H1 (cell line): ENCODE measurements around the gene THAP11. TPM values are rescaled to one million over a fixed set of nuclear protein-coding genes. Genes with fewer than 3 reads are reported as not detected.

ENCODE experiments used
- CTCF ChIA-PET: fragments of 300-600 bp; sonication (Branson Sonifier 250); formaldehyde crosslinking; loops from one replicate; lab custom pipeline; 2021; ENCODE audit not compliant: partially characterized antibody; lab: Charles Lee
- POLR2A ChIA-PET: fragments of 300-600 bp; sonication (Branson Sonifier 250); formaldehyde crosslinking; loops from one replicate; lab custom pipeline; 2021; ENCODE audit warnings: inconsistent platforms; ENCODE audit not compliant: partially characterized antibody; lab: Charles Lee
- DNase-seq, 2 experiments: peaks; one replicate each; pipeline versions ENCODE4 v3.0.0 to v3.0.0-alpha.2; 2010 to 2022; ENCODE audit warnings: low spot score in 2 of 2, low read depth in 1 of 2, mixed read lengths in 1 of 2
- FAIRE-seq: peaks from 2 replicates; lab custom pipeline; 2011; peaks lifted over from hg19 to GRCh38; lab: Jason Lieb, UNC
- H2AFZ ChIP-seq: 2 replicates; pipeline ENCODE4 v1.8.1; 2012; ENCODE audit warnings: low read length, inconsistent platforms
- H2AK5ac ChIP-seq: 2 replicates; pipeline ENCODE4 v1.6.1; 2013; ENCODE audit warnings: low read depth, low read length
- H2BK120ac ChIP-seq: replicated peaks from 2 replicates; pipeline ENCODE3; 2013; ENCODE audit warnings: low read depth, low read length, inconsistent platforms
- H2BK12ac ChIP-seq: 2 replicates; pipeline ENCODE4 v1.6.1; 2013; ENCODE audit warnings: low read depth, low read length
- H2BK15ac ChIP-seq: 2 replicates; pipeline ENCODE4 v1.6.1; 2013; ENCODE audit warnings: low read length
- H2BK20ac ChIP-seq: 2 replicates; pipeline ENCODE4 v1.6.1; 2013; ENCODE audit warnings: low read length
- H2BK5ac ChIP-seq: 2 replicates; pipeline ENCODE4 v1.6.1; 2013; ENCODE audit warnings: low read depth, low read length
- H3K14ac ChIP-seq: 2 replicates; pipeline ENCODE4 v1.6.1; 2013; ENCODE audit warnings: inconsistent platforms; ENCODE audit not compliant: insufficient read length
- H3K18ac ChIP-seq: 2 replicates; pipeline ENCODE4 v1.6.1; 2013; ENCODE audit warnings: low read length; ENCODE audit errors: extremely low read depth
- H3K23ac ChIP-seq: 2 replicates; pipeline ENCODE4 v1.6.1; 2013; ENCODE audit warnings: inconsistent platforms; ENCODE audit not compliant: insufficient read length
- H3K23me2 ChIP-seq: 2 replicates; pipeline ENCODE4 v1.6.1; 2013; ENCODE audit warnings: low read depth, low read length
- H3K27ac ChIP-seq: 2 replicates; pipeline ENCODE4 v1.6.1; 2011; ENCODE audit warnings: low read depth, low read length, inconsistent platforms
- H3K27me3 ChIP-seq, 4 experiments: replicated peaks in 1 of 4; 1 replicate in 1 of 4; 2 replicates in 3 of 4; pipeline versions ENCODE4 v1.6.1 to v1.8.1; 2011 to 2013; ENCODE audit warnings: low read length in 3 of 4, mild to moderate bottlenecking in 3 of 4, inconsistent platforms in 2 of 4, mixed read lengths in 2 of 4, moderate library complexity in 1 of 4; ENCODE audit not compliant: control insufficient read depth in 3 of 4, insufficient read depth in 3 of 4; ENCODE audit errors: extremely low read depth in 1 of 4
- H3K36me3 ChIP-seq, 4 experiments: 2 replicates each; pipeline versions ENCODE4 v1.6.1 to v1.8.1; 2011 to 2013; ENCODE audit warnings: mild to moderate bottlenecking in 4 of 4, low read length in 3 of 4, moderate library complexity in 2 of 4, control low read depth in 1 of 4, inconsistent platforms in 1 of 4; ENCODE audit not compliant: insufficient read depth in 4 of 4, control insufficient read depth in 2 of 4
- H3K4ac ChIP-seq: replicated peaks from 2 replicates; pipeline ENCODE3; 2013; ENCODE audit warnings: low read length, low read depth, mixed read lengths, inconsistent platforms; ENCODE audit not compliant: insufficient read length
- H3K4me1 ChIP-seq, 4 experiments: replicated peaks in 1 of 4; 1 replicate in 1 of 4; 2 replicates in 3 of 4; pipeline versions ENCODE4 v1.6.1 to v1.8.1; 2011 to 2013; ENCODE audit warnings: low read length in 3 of 4, inconsistent platforms in 2 of 4, mixed read lengths in 1 of 4; ENCODE audit not compliant: insufficient read depth in 4 of 4, control insufficient read depth in 3 of 4
- H3K4me2 ChIP-seq, 2 experiments: 2 replicates each; pipeline versions ENCODE4 v1.6.1 to v1.8.1; 2011 to 2013; ENCODE audit warnings: low read depth in 2 of 2, low read length in 2 of 2, control low read depth in 1 of 2, inconsistent platforms in 1 of 2, mild to moderate bottlenecking in 1 of 2; ENCODE audit not compliant: insufficient read depth in 1 of 2
- H3K4me3 ChIP-seq, 4 experiments: fragments of 200-600, 300-600 bp in 1 of 4; sonication (generic), shearing (Covaris generic), sonication (Bioruptor Twin) in 1 of 4; 2 replicates each; pipeline versions ENCODE4 v1.5.1 to v1.8.1; 2011 to 2016; ENCODE audit warnings: low read length in 4 of 4, low read depth in 3 of 4, control low read depth in 2 of 4, inconsistent platforms in 2 of 4, mild to moderate bottlenecking in 2 of 4, mixed read lengths in 1 of 4, moderate library complexity in 1 of 4; ENCODE audit not compliant: insufficient read depth in 2 of 4; ENCODE audit errors: extremely low read depth in 1 of 4
- H3K56ac ChIP-seq: replicated peaks from 2 replicates; pipeline ENCODE3; 2013; ENCODE audit warnings: low read depth, mild to moderate bottlenecking, mixed read lengths, low read length, inconsistent platforms; ENCODE audit not compliant: insufficient read length
- H3K79me1 ChIP-seq: 2 replicates; pipeline ENCODE4 v1.6.1; 2013; ENCODE audit warnings: low read depth, low read length, control low read depth
- H3K79me2 ChIP-seq, 2 experiments: 2 replicates each; pipeline versions ENCODE4 v1.6.1 to v1.8.1; 2012 to 2013; ENCODE audit warnings: low read length in 2 of 2, mild to moderate bottlenecking in 2 of 2, inconsistent platforms in 1 of 2; ENCODE audit not compliant: insufficient read depth in 2 of 2, control insufficient read depth in 1 of 2
- H3K9ac ChIP-seq, 4 experiments: replicated peaks in 1 of 4; 1 replicate in 1 of 4; 2 replicates in 3 of 4; pipeline versions ENCODE4 v1.6.1 to v1.8.1; 2011 to 2013; ENCODE audit warnings: low read depth in 3 of 4, low read length in 3 of 4, control low read depth in 2 of 4, mild to moderate bottlenecking in 2 of 4, moderate library complexity in 2 of 4, inconsistent platforms in 1 of 4; ENCODE audit errors: extremely low read depth in 1 of 4
- H3K9me3 ChIP-seq, 2 experiments: 2 replicates each; pipeline versions ENCODE4 v1.6.1 to v1.8.1; 2012 to 2013; ENCODE audit warnings: mild to moderate bottlenecking in 2 of 2, moderate library complexity in 2 of 2, control low read depth in 1 of 2, inconsistent platforms in 1 of 2, low read depth in 1 of 2, low read length in 1 of 2, mixed read lengths in 1 of 2; ENCODE audit not compliant: insufficient read depth in 2 of 2
- H4K20me1 ChIP-seq, 2 experiments: replicated peaks in 1 of 2; 2 replicates each; pipeline versions ENCODE3 to v1.8.1; 2011 to 2013; ENCODE audit warnings: inconsistent platforms in 2 of 2, low read length in 2 of 2, mild to moderate bottlenecking in 1 of 2; ENCODE audit not compliant: insufficient read depth in 2 of 2, control insufficient read depth in 1 of 2
- H4K5ac ChIP-seq: 2 replicates; pipeline ENCODE4 v1.6.1; 2013; ENCODE audit warnings: low read length, low read depth, mixed read lengths, inconsistent platforms; ENCODE audit not compliant: insufficient read length
- H4K8ac ChIP-seq: 2 replicates; pipeline ENCODE4 v1.8.0; 2013; ENCODE audit warnings: mild to moderate bottlenecking, moderate library complexity, low read length, inconsistent platforms; ENCODE audit not compliant: insufficient read depth; ENCODE audit errors: extremely low read depth
- H4K91ac ChIP-seq: replicated peaks from 2 replicates; pipeline ENCODE3; 2013; ENCODE audit warnings: low read length, mixed read lengths, inconsistent platforms; ENCODE audit not compliant: insufficient read length
- ASH2L ChIP-seq: fragments of 200-600, 300-600 bp; sonication (generic); IDR thresholded peaks from one replicate; pipeline ENCODE4 v1.7.1; 2017; ENCODE audit warnings: low read length
- WGBS, 2 experiments: shearing (Covaris generic) in 1 of 2; methylation state at CpG; one replicate each; pipeline versions ENCODE4 v1.1.6 to v1.1.7; 2013 to 2015; ENCODE audit warnings: low lambda C conversion rate in 2 of 2, mixed read lengths in 2 of 2, inconsistent platforms in 1 of 2, low coverage in 1 of 2, missing lambda C conversion rate in 1 of 2; ENCODE audit not compliant: insufficient replicate concordance in 2 of 2, insufficient coverage in 1 of 2, insufficient read length in 1 of 2; ENCODE audit errors: extremely low coverage in 1 of 2, missing lambda C conversion rate in 1 of 2; 5-methylcytosine and 5-hydroxymethylcytosine counted together
- polyA plus RNA-seq, 7 experiments: library from polyadenylated mRNA; depleted of rRNA in 3 of 7; stranded (reverse) in 5 of 7; unstranded in 2 of 7; fragments of >200 nt in 5 of 7; fragments of 200-250 nt in 2 of 7; gene quantifications; 1 replicate in 5 of 7; 2 replicates in 1 of 7; 4 replicates in 1 of 7; pipeline versions ENCODE4 v1.2.1 to v1.2.3, GENCODE V29; 2011 to 2013; ENCODE audit warnings: missing spikeins in 2 of 7, mixed read lengths in 2 of 7
- total RNA-seq: library from RNA; stranded (reverse); fragmentation: NEBNext Ultra II Directional; extraction: Animal tissue kit (Norgen Biotek cat#: 25700); gene quantifications from 2 replicates; pipeline ENCODE4 v1.2.1, GENCODE V29; 2021

THAP11 gene
- total and polyA plus RNA-seq, 2 of the 8 experiments (the other 6 are each of a cell fraction or from before 2014, with no cell fraction given) = 50.8 to 54.8 TPM

DNA sequence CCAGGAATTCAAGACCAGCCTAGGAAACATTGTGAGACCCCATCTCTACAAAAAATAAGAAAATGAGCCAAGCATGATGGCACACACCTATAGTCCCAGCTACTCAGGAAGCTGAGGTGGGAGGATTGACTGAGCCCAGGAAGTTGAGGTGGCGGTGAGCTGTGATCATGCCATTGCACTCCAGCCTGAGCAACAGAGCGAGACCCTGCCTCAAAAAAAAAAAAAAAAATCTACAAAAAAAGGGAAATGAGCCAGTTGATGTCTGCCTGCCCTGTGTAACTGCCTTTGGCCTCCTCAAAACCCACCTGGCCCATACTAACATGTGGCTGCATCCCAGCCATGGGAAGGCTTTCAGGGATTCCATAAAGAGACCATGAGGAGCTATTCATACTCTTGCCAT lies 40.2 kb upstream of the THAP11 start:
- Histone ChIP-seq H2BK12ac (no peak overlapping the region), H3K14ac (no peak overlapping the region), H3K36me3 (peaks cover 0 to 11% (median 0%) of the 10 kb centered on the region in 4 experiments; a peak in 3 of 8 replicates), H4K5ac (no peak overlapping the region), H2BK120ac (no peak overlapping the region), H2AK5ac (no peak overlapping the region), H3K4me1 (peaks cover 4 to 7% (median 5%) of the 10 kb centered on the region in 4 experiments; a peak in 6 of 7 replicates), H4K8ac (no peak overlapping the region), H2AFZ (no peak overlapping the region), H3K23ac (no peak overlapping the region), H3K79me1 (peaks cover 15% of the 10 kb centered on the region), H3K9ac (no peak overlapping the region), H3K27me3 (no peaks in the 10 kb centered on the region), H3K79me2 (peaks cover 5 to 33% of the 10 kb centered on the region in 2 experiments; a peak in 3 of 4 replicates), H4K20me1 (peaks cover 3 to 18% of the 10 kb centered on the region in 2 experiments), H3K27ac (no peak overlapping the region), H3K9me3 (no peaks in the 10 kb centered on the region), H2BK15ac (no peak overlapping the region), H3K4me2 (no peak overlapping the region), H2BK20ac (no peak overlapping the region), H2BK5ac (no peak overlapping the region), H4K91ac (no peak overlapping the region), H3K4ac (no peak overlapping the region), H3K18ac (no peak overlapping the region), H3K4me3 (no peak overlapping the region), H3K56ac (no peak overlapping the region), H3K23me2 (peaks cover 8% of the 10 kb centered on the region; the same call in 1 of the 2 replicates)
- CTCF ChIA-PET = interaction anchor here (0.6 to 2.5 kb wide), 7 partner anchors 9 to 281 kb away, joined by 3 to 20 read pairs (median 4); no protein-coding TSS in a partner anchor
- DNase-seq = no peak
- WGBS, 2 experiments = 100% methylated on average over 2 of the region's 2 CpGs; no CpG with 5 or more reads in 1 of the 2 experiments
- POLR2A ChIA-PET = interaction anchor here (0.7 to 0.9 kb wide), 3 partner anchors 36 to 284 kb away, joined by 3 to 5 read pairs (median 4); no protein-coding TSS in a partner anchor
- no peak for TF ChIP-seq ASH2L
- FAIRE-seq = no peak
